ENCODE data around the gene GNG4.
"Not testable (repeated sequence)": the region's sequence is repeated elsewhere in the genome, so short reads cannot be mapped to it uniquely, and the experiment has no call there.

The GNG4 gene

DNA sequence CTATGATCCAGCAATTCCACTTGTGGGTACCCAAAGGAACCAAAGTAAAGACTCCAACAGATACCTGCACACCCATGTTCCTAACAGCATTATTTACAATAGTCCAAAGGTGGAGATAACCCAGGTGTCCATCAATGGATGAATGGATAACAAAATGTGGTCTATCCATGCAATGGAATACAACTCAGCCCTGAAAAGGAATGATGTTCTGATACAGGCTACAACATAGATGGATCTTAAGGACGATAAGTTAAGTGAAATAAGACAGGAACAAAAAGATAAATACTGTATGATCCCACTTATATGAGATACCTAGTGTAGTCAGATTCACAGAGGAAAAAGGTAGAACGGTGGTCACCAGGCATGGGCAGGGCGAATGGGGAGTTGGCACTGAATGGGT, 69.7 kb downstream of the GNG4 start:
- DNase-seq = no peak

DNA sequence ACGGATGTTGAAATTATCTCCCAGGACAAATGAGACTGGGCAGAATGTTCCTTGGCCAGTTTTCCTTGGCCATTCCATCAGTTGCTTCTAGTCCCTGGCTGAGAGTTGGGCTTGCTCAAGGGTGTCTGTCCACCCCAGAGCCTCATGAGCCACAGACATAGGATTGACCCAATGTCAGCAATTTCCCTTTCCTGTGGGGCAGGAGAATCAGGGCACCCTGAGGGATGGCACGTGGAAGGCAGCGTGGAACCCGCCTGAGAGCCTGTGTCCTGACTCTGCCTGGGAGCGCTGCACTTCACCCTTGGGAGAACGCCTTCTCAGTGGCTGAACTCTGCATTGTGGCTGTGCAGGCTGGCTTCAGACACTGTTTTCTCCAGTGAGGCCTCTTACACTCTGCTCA, 74.0 kb downstream of the GNG4 start:
- no peak for DNase-seq

DNA sequence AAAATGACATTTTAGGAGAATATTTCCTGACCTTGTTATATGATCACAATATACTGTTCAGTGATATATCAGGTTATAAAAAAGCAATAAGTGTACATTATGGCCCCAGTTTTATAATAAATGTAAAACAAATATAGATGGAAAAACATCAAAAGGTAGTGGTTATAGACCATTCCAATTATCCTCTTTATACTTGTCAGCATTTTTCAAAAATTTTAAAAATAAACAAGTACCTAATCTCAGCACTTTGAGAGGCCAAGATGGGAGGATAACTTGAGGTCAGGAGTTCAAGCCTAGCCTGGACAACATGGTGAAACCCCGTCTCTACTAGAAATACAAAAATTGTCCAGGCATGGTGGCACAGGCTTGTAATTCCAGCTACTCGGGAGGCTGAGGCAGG, 75.7 kb downstream of the GNG4 start:
- no peak for DNase-seq

DNA sequence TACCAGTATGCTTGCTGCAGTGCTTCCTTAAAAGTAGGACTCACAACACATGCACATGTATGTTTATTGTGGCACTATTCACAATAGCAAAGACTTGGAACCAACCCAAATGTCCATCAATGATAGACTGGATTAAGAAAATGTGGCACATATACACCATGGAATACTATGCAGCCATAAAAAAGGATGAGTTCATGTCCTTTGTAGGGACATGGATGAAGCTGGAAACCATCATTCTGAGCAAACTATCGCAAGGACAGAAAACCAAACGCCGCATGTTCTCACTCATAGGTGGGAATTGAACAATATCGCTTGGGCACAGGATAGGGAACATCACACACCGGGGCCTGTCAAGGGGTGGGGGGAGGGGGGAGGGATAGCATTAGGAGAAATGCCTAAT, 76.6 kb downstream of the GNG4 start:
- DNase-seq = not testable (repeated sequence)

DNA sequence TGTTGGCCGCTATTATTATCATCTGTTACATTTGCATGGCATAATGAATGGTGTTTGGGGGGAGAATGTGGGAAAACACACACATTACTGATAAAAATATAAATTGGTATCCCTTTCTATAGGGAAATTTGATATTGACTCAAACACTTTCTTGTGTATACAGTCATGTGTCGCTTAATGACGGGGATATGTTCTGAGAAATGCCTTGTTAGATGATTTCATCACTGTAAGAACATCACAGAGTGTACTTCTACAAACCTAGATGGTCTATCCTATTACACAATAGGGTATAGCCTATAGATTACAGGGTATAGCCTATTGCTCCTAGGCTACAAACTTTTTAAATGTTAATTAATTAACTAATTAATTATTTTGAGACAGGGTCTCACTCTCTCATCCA, 78.1 kb downstream of the GNG4 start:
- no peak for DNase-seq

DNA sequence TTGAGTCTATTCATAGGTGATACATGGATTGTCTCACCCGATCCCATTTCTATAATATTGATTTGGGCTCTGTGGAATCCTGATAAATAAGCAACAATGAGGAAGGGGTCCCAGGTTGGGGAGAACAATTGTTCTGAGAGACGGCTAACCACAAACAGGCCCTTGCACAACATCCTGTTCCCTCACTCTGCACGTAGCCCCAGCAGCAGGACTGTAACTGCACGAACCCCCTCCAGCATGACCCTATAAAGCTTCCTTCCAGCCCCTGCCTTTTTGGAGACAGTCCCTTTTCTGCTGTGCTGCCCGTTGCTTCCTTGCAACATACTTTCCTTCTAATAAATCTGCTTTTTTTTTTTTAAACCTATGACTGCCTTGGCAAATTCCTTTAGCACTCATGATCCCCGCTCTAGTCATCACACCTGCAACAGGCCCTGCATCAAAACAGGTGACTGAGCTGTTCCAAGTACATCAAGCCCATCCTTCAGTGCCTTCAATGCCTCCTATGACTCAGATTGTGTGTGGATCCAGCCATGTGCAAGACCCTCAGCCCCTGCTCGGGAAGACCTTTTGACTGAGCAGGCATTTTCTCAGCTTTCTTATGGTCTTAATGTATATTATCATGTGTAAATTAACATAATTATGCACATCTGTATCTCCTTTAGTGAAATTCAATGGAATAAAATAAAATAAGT, 81.6 kb downstream of the GNG4 start:
- no peak for DNase-seq

DNA sequence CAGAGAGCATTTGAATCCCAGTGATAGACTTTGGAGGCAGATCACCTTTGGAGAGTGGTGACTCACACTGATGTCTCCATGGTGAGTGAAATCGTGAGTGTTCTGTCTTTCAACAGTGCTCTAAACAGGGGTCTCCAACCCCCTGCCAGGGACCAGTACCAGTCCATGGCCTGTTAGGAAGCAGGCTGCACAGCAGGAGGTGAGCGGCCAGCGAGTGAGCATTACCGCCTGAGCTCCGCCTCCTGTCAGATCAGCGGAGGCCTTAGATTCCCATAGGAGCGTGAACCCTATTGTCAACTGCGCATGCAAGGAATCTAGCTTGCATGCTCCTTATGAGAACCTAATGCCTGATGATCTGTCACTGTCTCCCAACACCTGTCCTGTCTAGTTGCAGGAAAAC, 83.5 kb downstream of the GNG4 start:
- no peak for DNase-seq

DNA sequence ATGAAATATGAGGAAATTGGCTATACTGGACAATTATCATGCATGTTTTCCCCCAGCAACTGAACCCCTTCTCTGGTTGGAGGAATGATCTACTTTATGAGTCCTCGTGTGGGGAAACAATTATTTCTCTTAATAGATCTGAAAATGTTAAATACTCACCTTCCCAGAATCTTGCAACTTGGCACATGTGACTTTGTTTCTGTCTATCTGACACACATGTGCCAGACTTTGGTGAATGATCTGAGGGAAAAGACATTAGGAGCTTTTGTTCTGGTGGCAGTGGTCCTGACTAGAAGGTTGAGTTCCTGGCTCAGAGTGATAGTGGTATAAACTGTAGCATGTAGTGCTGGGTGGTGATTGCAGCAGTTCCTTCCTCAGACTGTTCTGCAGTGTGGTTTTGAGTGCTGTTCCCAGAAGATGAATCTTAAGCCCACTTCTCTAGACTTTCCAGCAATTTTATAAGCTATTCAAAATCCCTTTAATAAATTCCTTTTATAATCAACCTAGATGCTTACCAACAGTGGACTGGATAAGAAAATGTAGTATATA, 86.0 kb downstream of the GNG4 start:
- no peak for DNase-seq

DNA sequence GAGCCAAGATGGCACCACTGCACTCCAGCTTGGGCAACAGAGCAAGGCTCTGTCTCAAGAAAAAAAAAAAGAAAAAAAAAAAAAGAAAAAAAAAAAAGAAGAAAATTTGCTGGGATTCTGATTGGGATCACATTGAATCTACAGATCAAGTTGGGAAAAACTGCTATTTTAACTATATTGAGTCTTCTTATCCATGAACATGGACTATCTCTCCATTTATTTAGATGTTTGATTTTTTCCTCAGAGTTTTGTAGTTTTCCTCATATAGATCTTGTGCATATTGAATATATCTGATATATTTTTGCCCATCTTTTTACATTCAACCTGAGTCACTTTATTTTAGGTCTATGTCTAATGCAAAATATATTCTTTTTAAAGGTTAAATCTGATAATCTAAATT, 87.0 kb downstream of the GNG4 start:
- DNase-seq = no peak

DNA sequence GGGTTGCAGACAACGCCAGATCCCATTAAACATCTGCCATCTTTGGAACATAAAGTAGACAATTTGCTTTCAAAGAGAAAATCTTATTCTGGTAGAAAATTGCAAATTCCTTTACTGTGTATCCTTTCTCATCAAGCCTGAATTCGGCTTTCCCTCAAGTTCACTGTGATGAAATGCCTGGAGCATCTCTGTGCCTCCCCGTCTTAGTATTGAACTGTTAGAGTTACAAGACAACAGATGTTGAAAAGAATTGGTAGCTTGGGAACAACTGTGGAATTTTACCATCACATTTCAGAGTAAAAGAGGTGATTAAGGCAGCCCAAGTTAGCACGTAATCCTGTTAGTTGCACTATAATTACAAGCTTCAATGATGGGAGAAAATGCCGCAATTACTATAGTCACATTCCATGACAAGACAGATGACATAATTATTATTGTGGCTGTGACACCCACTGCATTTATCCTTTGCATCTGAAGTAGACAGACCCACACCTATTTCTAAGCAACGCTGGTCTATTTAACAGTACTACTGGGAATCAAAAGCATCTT, 90.9 kb downstream of the GNG4 start:
- DNase-seq = no peak

DNA sequence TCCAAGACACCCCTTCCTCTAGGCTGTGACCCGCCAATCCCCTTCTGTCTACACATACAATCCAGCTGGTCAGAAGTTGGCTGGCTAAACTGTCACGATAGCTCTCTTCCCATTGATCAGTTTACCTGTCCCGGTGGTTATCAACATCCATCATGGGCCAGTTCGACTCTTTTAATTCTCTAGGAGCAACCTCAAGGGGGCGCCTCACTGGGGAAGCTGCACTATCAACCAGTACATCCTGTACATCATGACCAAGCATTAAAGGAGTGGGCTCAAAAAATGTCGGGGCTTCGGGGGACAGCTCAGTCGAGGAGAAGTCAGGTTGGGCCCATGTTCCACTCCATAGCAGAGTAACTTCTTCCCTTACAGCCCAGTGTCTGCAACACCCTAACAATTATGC, 92.1 kb downstream of the GNG4 start:
- peak; percentile 32 for DNase-seq

DNA sequence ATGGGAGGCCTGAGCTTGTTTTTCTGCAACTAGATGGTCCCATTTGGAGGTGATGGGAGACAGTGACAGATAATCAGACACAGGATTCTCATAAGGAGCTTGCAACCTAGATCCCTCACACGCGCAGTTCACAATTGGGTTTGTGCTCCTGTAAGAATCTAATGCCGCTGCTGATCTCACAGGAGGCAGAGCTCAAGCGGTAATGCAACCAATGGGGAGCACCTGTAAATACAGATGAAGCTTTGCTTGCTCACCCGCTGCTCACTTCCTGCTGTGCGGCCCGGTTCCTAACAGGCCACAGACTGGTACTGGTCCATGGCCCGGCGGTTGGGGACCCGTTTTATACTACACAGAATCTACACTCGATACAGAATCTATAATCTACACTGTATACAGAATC, 92.8 kb downstream of the GNG4 start:
- no peak for DNase-seq

DNA sequence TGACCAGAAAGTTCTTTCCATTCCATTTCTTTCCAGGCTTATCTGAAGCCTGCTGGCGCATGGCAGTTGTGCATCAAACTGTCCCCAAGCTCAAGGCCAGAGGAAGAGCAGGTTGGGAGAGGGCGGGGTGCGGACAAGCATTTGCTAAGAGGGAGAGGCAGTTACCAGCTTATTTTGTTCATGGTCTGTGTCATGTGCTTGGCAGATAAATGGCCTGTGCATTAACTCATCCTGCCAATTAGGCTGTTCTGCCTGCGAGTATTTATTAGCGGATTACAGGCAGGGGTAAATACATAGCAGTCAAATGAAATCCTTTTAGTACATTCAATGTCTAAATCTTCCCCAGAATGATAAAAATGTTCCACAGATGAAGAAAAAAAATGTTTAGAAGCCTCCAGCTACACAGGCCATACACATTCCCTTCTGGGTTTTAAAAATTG, 96.5 kb downstream of the GNG4 start:
- DNase-seq = no peak

DNA sequence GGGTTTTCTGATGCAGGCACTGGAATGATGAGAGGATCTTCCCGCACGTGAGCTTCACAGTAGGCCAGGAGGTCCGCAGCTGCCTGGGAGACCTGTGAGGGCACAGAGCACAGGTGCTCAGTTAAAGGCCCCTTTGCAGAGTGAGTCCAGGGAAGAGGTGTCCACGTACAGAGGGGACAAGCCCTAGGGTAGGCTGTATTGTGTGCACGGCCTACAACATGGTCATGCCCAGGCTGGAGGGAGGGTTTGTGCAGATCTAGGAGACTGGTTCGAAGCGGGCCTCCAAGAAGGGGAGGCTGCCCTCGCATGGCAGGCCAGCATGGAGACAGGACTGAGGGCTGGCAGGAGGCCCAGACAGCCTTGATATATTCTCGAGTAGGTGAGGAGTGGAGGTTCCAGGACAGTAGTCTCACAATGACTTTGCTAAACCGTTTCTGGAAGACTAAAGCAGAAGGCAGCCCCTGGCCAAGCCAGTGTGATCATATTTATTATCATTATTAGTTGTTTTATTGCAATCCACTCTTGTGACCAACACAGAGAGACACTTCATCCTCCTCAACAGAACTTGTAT, 97.4 kb downstream of the GNG4 start:
- no peak for DNase-seq

DNA sequence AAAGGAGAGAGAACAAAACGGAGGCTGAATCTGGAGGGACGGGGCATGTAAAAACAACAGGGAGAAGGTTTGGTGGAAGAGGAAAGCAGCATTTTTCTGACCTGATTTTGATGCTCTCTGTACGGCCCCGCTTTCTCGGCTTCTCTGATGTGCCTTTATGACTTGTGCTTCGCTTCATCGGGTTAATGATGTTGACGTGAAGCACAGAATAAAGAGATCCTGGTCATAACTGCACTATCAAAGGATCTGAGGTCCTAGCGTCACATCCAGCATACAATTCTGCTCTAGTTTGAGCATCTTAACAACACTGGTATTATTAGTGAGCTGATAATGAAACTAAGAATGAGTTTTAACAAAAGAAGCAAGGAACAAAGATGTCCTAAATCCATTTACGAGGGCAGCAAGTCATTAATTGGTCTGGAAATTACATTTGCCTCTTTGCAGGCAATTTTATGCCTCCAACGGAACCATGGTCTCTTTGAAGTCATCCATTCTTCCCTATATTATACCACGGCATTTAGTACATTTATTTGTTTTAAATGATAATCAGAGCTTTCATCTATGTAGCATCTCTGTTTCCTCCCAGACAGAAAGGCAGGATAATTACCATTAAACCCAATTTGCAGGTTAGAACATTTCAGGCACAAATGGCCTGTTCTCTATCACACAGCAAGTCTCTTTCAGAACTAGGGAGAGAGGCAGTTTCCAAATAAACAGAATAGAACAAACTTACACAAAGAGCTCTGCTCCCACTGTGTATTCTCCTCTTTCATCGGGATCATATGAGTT, 100.0 kb downstream of the GNG4 start:
- DNase-seq = no peak

DNA sequence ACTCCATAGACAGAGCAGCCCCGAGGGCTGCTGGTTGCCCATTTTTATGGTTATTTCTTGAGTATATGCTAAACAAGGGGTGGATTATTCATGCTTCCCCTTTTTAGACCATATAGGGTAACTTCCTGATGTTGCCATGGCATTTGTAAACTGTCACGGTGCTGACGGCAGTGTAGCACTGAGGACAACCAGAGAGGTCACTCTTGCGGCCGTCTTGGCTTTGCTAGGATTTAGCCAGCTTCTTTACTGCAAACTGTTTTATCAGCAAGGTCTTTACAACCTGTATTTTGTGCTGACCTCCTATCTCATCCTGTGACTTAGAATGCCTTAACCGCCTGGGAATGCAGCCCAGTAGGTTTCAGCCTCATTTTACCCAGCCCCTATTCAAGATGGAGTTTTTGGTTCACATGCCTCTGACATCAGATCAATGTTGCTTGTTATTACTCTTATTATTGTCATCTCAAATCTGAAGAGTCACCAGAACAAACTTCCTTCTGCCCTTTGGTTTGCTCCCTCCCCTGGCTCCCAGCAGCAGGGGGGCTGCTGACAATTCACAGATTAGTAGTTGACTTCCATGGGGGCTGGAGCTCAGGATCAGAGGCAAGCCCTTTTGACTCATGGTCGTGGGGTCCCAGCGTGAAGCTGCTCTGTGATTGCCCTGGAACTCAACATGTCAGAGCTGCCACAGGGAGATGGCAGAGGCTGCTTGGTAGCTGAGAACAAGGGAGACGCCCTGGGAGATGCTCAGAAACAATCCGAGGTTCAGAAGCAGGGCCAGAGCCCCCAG, 103.0 kb downstream of the GNG4 start:
- DNase-seq = not testable (repeated sequence)

DNA sequence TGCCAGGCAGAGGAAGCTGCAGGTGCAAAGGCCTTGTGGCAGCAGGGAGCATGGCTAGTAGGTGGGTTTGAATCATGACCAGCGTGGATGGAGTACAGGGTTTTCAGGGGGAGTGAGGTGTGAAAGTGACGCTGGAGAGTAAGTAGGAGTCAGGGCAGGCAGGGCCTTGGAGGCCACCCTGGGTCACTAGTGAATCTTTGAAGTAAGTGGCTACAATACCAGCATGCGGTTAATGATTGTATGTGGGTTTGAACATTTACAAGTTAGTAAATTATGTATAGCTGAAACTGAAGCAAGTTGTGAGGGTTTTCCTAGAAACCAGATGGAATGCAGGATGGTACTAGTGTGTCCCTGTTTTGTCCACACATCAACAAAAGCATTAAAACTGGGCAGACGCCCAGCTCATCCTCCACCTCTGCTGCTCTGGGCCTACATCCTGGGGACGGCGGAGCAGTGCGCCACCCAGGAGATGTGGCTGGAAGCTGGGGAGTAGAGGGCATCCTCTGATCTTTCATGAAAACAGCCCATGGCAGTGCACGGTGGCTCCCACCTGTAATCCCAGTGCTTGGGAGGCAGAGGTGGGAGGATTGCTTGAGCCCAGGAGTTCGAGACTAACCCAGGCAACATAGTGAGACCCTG, 104.2 kb downstream of the GNG4 start:
- DNase-seq = no peak

DNA sequence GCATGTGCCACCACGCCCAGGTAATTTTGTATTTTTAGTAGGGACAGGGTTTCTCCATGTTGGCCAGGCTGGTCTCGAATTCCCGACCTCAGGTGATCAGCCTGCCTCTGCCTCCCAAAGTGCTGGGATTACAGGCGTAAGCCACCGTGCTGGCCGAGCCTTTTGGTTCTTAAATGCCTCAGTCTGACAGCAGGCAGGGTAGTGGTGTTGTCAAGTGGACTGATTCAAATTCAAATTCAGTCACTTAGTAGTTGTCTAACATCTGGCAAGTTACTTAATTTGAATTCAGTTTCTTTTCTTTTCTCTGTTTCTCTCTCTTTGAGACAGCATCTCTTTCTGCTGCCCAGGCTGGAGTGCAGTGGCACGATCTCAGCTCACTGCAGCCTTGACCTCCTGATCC, 106.7 kb downstream of the GNG4 start:
- DNase-seq = not testable (repeated sequence)

DNA sequence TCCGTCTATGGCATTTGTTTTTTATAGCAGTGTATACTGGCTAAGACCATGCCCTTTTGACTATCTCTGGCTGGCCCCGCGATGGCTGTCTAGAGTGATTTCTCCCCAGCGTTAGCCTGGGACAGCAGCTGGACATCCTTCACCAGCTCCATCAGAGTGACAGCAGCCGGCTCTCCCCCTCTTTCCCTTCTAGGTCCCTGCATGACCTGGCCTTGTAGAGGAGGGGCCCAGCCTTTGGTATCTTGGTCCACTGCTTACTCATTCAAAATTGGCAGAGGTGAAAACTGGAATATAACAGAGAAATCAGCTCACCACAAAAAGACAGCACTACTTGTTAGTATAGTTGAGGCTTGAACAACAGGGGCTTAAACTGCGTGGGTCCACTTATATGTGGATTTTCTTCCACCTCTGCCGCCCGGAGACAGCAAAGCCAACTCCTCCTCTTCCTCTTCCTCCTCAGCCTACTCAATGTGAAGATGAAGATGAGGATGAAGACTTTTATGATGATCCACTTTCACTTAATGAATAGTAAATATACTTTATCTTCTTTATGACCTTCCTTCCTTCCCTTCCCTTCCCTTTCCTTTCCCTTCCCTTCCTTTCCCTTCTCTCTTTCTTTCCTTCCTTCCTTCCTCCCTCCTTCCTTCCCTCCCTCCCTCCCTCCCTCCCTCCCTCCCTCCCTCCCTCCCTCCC, 116.0 kb downstream of the GNG4 start:
- no peak for DNase-seq

DNA sequence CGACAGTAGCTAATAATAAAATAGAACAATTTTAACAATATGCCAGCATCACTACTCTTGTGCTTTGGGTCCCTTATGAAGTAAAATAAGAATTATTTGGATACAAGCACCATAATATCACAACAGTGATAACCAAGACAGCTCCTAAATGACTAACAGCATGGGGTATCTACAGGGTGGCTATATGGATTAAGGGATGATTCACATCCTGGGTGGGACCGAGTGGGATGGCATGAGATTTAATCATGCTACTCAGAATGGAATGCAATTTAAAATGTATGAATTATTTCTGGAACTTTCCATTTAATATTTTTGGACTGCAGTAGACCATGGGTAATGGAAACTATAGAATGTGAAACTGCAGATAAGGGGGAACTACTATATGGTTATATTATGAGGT, 117.2 kb downstream of the GNG4 start:
- DNase-seq = no peak

DNA sequence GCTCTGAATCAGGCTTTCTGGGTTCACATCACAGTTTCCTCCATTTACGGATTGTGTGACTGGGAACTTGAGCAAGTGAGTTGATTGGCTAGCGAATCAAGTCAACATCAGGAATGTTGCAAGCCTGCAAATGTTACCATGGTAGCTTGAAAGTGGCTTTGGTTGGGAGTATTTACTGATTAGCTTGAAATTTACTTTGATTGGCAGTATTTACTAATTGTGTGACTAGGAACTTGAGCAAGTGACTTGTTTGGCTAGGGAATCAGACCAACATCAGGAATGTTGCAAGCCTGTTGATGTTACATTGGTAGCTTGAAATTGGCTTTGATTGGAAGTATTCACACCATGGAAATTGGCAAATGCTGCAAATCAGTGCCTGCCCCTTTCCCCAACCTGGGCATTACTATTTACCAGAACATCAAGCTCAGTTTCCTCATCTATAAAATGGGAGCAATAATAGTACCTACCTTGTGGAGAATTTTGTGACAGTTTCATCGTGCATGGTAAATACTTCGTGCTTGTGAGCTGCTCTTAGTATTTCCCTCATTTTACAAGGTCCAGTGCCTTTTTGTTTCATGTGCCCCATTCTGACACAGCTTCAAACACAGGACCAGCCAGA, 122.3 kb downstream of the GNG4 start:
- no peak for DNase-seq
